K562 (cell line): ENCODE data around the gene CCDC71L. TPM values are rescaled to one million over a fixed set of nuclear protein-coding genes. Genes with fewer than 3 reads are reported as not detected.

Source experiments
- ARID3A ChIP-seq: IDR thresholded peaks from 2 replicates; pipeline ENCODE4 v1.6.1; 2012; ENCODE audit warnings: low read depth, low read length, improper control_type of control experiment, borderline replicate concordance
- FOSL1 ChIP-seq: fragments of 200-800 bp; sonication (Bioruptor generic); conservative IDR thresholded peaks from 2 replicates; pipeline ENCODE4 v1.6.1; 2016; ENCODE audit warnings: missing genetic modification characterization, missing compliant biosample characterization
- GABPB1 ChIP-seq: sonication (generic); formaldehyde crosslinking; IDR thresholded peaks from 2 replicates; pipeline ENCODE4 v1.8.0; 2022; ENCODE audit warnings: mild to moderate bottlenecking, missing genetic modification reagents
- PHB2 ChIP-seq: fragments of 450-650 bp; IDR thresholded peaks from 2 replicates; pipeline ENCODE4 v1.6.1; 2017; ENCODE audit warnings: low read depth
- REST ChIP-seq, 2 experiments: fragments of 450-650 bp; formaldehyde crosslinking in 1 of 2; IDR thresholded peaks; 2 replicates each; pipeline versions ENCODE4 v1.4.0 to v1.6.1; 2014 to 2020; ENCODE audit warnings: mild to moderate bottlenecking in 2 of 2, borderline replicate concordance in 1 of 2, low read depth in 1 of 2
- RNF2 ChIP-seq: sonication (generic); IDR thresholded peaks from 2 replicates; pipeline ENCODE4 v1.6.1; 2016
- SMARCA5 ChIP-seq: fragments of 450-650 bp; IDR thresholded peaks from 2 replicates; pipeline ENCODE4 v1.6.1; 2016
- SREBF2 ChIP-seq: sonication (generic); formaldehyde crosslinking; IDR thresholded peaks from 2 replicates; pipeline ENCODE4 v1.4.0; 2020; ENCODE audit warnings: mild to moderate bottlenecking, missing genetic modification reagents
- TEAD1 ChIP-seq, 2 experiments: fragments of 450-650 bp in 1 of 2; sonication (generic) in 1 of 2; formaldehyde crosslinking; IDR thresholded peaks; 2 replicates each; pipeline versions ENCODE4 v1.4.0 to v1.8.0; 2020 to 2022; ENCODE audit warnings: mild to moderate bottlenecking in 2 of 2, missing genetic modification reagents in 1 of 2
- TFE3 ChIP-seq: fragments of 450-650 bp; formaldehyde crosslinking; IDR thresholded peaks from 2 replicates; pipeline ENCODE4 v1.4.0; 2020; ENCODE audit warnings: mild to moderate bottlenecking, mixed read lengths
- VEZF1 ChIP-seq: fragments of 200-800 bp; sonication (Bioruptor generic); IDR thresholded peaks from 2 replicates; pipeline ENCODE4 v1.6.1; 2017; ENCODE audit warnings: missing genetic modification characterization, missing compliant biosample characterization
- ZNF134 ChIP-seq: fragments of 250-450 bp; sonication (Bioruptor Pico); conservative IDR thresholded peaks from 2 replicates; pipeline ENCODE4 v1.4.0; 2020
- ZNF274 ChIP-seq: IDR thresholded peaks from 2 replicates; pipeline ENCODE4 v1.6.1; 2011; ENCODE audit warnings: low read depth, mild to moderate bottlenecking, low read length, moderate library complexity, borderline replicate concordance
- ZNF551 ChIP-seq: fragments of 250-450 bp; sonication (Bioruptor Pico); IDR thresholded peaks from 2 replicates; pipeline ENCODE4 v1.5.0; 2021; ENCODE audit warnings: mild to moderate bottlenecking, moderate library complexity
- polyA plus RNA-seq, 8 experiments: library from polyadenylated mRNA; depleted of rRNA in 4 of 8; stranded (reverse) in 5 of 8; unstranded in 3 of 8; fragments of >200 nt; fragmentation: Nextera tagmentation in 2 of 8; fragmentation: Illumina TruSeq in 1 of 8; extraction: Ambion mirVana in 2 of 8; extraction: Trizol in 1 of 8; gene quantifications; 2 replicates each; pipeline versions ENCODE4 v1.2.1 to v1.2.3, GENCODE V29; 2011 to 2014; ENCODE audit warnings: inconsistent platforms in 1 of 8, missing spikeins in 1 of 8
- total RNA-seq, 7 experiments: library from RNA; depleted of rRNA in 6 of 7; stranded (reverse); fragments of >200 nt in 6 of 7; fragmentation: Illumina TruSeq in 2 of 7; extraction: Trizol in 2 of 7; gene quantifications; 2 replicates each; pipeline versions ENCODE4 v1.2.1 to v1.2.3, GENCODE V29; 2011 to 2021; ENCODE audit warnings: low replicate concordance in 1 of 7

The CCDC71L gene
- total and polyA plus RNA-seq, 9 of the 15 experiments (the other 6 are each of a cell fraction or from before 2014, with no cell fraction given), result 5.7 to 108 (median 25.4) TPM

- peak; percentile 20; the same call in 1 of the 2 replicates for TF ChIP-seq REST (IDR thresholded peaks at IDR 0.05; ENCODE audit: borderline replicate concordance)
- TF ChIP-seq REST (CRISPR knock-in tag; IDR thresholded peaks at IDR 0.05; ENCODE audit: low read depth), result no peak
- TF ChIP-seq RNF2, result no peak
- TF ChIP-seq ZNF551 (CRISPR knock-in tag), result no peak
- no peak for TF ChIP-seq PHB2
- no peak for TF ChIP-seq ZNF134
- TF ChIP-seq ZNF274, result no peak
- no peak for TF ChIP-seq GABPB1 (CRISPR knock-in tag)
- no peak for TF ChIP-seq FOSL1 (tag)
- 0 out of 4 replicates have a peak, but pooled peaks of 1 of the 2 experiments have one; percentile 14 for TF ChIP-seq TEAD1 (CRISPR knock-in tag; IDR thresholded peaks at IDR 0.05)
- TF ChIP-seq ARID3A, result no peak
- no peak for TF ChIP-seq VEZF1 (CRISPR knock-in tag)
- no peak for TF ChIP-seq SREBF2 (CRISPR knock-in tag)
- no peak for TF ChIP-seq SMARCA5
- TF ChIP-seq TFE3 (CRISPR knock-in tag), result no peak
Observed at GRCh38 chr7:106658316-106659165, 2.4 kb downstream of the CCDC71L start (continued).
